HG03135 (cell line): ENCODE data around the gene ZNF580.

Experiments used
- ATAC-seq: cut with Tn5 transposase; IDR thresholded peaks from one replicate; pipeline ENCODE4 v1.9.1; 2021; ENCODE audit warnings: mild to moderate bottlenecking, moderate library complexity; ENCODE audit not compliant: unreplicated experiment

The ZNF580 gene

DNA sequence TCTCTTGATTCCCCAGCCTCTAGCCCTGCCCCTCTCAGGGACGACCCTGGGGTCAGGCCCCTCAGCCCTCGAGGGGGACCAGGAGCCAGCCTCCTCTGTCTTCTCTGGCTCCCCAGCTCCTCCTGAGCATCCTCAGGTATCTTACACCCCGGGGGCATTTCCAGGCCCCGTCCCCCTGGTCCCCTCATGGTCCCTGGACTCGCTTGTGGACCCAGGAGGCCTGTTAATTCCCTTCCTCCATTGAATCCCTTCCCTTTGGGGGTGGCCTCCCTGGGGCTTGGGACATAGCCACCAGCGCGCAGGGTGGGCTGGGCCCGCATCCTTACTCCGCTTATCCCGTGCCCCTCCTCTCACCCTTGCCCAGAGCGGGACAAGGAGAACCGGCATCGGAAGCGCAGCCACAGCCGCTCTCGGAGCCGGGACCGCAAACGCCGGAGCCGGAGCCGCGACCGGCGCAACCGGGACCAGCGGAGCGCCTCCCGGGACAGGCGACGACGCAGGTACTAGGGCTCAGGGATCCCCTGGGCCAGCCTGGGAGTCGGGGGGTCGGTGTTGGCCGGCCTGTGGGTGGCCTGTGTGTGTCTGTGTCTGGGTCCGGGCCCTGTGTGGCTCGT lies 18.2 kb downstream of the ZNF580 start:
- no peak for ATAC-seq

- ATAC-seq = no peak
These were observed 19.0 kb downstream of the ZNF580 start for GRCh38 chr19:55659822-55660221.

DNA sequence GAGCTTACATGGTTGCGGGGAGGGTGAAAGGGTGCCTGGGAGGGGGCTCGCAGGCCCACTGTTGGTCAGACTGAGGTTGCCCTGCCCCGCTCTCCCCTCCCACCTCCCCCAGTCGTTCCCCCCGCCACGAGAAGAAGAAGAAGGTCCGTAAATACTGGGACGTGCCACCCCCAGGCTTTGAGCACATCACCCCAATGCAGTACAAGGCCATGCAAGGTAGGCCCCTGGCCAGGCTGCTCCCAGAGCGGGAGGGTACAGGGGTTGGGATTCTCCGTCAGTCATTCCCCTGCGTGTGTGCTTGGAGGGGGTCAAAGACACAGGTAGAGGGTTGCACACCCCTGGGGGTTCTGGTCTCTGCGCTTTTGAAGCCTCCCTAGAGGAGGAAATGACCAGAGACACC lies 19.6 kb downstream of the ZNF580 start:
- ATAC-seq = no peak

DNA sequence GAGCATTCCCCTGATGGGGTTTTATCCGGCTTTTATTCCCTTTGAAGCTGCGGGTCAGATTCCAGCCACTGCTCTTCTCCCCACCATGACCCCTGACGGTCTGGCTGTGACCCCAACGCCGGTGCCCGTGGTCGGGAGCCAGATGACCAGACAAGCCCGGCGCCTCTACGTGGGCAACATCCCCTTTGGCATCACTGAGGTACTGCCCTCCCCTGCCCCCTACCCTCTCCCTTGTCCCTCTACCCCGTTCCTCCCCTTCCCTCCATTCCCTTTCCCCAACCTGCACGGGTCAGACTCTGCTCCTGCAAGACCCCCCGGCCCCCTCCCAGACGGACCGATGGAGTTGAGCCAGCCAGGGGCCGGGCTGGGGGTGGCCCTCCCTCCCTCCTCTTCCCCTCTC lies 20.2 kb downstream of the ZNF580 start:
- ATAC-seq = no peak

DNA sequence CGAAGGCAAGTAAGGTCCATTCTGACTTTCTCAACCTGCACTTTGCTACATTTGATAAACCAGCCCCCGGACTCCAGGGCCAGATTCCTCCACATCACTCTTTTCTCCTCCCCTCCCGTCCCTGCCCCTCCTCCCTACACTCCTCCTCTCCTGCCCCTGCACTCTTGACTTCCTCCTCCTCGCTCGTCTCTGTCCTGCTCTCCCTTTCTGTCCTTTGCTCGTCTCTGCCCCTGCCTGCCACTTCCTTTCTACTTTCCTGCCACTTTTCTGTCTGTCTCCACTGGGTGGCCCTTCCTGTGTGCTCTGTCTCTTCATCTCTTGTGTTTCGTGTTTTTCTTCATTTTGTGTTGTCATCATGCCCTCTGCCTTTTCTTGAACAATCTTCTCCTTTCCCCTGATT lies 21.0 kb downstream of the ZNF580 start:
- ATAC-seq = no peak

DNA sequence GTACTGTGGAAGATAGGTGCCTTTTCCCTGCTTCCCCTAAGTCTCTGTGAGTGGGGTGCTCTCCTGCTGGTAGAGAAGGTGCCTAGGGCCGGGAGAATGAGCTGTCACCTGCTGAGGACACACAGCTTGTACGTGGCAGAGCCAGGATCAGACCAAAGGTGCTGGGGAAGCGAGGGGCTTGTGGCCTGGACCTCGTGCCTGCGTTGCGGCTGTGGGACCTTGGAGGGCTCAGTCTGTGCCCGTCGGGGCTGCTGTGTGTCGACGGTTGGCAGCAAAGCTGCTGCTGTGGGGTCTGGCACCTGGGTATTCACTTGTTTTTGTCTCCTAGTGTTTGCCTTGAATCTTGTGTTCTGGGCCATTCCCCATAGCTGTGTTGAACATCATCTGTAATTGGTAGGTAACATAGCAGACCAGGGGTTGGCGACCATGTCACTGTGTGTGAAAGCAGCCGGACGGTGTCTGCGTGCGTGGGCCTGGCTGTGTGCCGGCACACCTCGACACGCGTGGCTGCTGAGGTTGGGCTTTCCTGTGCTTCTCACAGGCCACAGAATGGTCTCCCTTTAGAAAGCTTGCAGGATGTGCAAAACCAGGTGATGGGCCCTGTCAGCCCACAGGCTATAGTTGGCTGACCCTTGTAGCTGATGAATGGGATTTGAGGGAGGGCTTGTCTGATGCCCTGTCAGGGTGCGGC lies 23.2 kb downstream of the ZNF580 start:
- ATAC-seq = no peak

GRCh38 chr19:55666343-55667005 lies 25.7 kb downstream of the ZNF580 start:
- ATAC-seq = no peak

DNA sequence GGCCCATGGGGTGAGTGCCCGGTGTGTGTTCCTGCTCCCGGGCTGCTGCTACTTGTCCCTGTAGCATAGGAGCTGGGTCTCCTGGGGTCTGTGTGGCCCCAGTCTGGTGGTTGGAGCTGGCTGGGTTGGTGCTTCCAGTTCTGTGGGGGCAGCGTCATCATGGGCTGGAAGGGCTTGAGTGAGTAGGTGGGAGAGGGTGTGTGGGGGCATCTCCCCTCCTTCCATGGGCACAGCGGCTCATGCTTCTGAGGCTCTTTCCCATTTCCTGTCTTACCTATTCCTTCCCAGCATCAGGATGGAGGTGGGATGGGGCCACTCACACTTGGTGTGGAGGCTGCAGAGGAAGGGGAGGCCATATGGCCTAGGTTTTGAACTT lies 26.2 kb downstream of the ZNF580 start:
- no peak for ATAC-seq

DNA sequence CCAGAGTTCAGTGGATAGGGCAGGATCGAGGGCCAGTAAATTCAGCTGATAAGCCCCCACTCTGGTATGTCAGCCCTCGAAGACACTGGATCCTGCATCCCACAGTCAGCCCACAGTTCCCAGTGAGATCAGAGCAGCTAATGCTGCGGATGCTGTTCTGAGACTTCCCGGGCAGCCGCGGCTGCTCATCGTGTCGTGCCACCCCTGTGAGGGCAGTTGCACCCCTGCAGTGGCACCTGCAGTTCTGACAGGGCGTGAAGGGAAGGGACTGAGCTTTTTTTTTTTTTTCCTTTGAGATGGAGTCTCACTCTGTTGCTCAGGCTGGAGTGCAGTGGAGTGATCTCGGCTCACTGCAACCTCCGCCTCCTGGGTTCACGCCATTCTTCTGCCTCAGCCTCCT lies 26.7 kb downstream of the ZNF580 start:
- ATAC-seq = no peak

- no peak for ATAC-seq
These were observed 27.2 kb downstream of the ZNF580 start for GRCh38 chr19:55667958-55668357.

DNA sequence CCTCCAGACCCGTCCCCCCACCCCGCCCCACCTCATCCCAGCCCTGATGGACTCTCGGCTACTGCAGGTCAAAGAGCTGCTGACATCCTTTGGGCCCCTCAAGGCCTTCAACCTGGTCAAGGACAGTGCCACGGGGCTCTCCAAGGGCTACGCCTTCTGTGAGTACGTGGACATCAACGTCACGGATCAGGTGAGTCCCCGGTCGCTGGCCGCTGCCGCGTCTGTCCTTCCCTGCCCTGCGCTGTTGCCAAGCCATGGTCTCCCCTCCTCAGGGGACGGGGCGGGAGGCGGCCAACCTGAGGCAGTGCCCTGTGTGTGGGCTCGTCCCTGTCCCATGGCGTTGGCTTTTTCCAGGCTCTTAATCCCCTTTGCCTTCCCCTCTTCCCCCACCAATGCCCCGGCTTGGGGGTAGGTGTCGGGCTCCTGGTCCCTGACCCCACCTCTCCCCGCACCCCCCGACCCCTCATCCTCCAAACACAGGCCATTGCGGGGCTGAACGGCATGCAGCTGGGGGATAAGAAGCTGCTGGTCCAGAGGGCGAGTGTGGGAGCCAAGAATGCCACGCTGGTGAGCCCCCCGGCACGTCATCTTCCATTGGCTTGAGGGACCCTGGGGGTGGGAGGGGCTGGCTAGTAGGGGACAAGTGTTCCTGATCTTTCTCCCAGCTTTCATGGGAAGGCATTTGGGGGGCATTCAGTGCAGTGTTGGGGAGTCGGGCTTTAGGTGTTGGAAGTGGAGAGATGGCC lies 28.0 kb downstream of the ZNF580 start:
- no peak for ATAC-seq

DNA sequence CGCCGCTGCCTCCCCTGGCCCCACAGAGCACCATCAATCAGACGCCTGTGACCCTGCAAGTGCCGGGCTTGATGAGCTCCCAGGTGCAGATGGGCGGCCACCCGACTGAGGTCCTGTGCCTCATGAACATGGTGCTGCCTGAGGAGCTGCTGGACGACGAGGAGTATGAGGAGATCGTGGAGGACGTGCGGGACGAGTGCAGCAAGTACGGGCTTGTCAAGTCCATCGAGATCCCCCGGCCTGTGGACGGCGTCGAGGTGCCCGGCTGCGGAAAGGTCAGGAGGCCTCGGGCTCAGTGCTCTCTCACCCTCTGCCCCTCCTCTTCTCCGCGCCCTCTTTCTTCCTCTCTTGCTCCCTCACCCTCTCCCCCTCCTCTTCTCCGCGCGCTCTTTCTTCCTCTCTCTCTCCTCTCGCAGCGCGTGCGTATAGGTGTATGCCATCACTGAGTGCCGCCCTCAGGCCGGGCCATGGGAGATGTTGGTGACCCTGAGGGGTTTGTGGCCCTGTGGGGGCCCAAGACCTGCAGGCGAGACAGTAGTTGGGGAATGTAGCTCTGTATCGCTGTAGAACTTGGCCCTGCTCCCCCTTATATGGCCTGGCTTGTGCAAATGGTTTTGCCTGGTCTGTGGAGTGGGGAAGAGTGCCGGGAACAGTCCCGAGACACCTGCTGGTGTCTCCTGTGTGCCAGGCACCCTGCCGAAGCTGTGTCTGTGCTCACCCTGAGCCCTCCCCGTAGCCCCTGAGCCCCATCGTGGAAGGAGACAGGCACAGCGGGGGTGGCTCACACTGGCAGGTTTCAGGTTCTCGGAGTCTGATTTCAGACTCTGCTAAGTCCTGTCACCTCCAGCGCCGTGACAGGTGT lies 28.8 kb downstream of the ZNF580 start:
- ATAC-seq = no peak

DNA sequence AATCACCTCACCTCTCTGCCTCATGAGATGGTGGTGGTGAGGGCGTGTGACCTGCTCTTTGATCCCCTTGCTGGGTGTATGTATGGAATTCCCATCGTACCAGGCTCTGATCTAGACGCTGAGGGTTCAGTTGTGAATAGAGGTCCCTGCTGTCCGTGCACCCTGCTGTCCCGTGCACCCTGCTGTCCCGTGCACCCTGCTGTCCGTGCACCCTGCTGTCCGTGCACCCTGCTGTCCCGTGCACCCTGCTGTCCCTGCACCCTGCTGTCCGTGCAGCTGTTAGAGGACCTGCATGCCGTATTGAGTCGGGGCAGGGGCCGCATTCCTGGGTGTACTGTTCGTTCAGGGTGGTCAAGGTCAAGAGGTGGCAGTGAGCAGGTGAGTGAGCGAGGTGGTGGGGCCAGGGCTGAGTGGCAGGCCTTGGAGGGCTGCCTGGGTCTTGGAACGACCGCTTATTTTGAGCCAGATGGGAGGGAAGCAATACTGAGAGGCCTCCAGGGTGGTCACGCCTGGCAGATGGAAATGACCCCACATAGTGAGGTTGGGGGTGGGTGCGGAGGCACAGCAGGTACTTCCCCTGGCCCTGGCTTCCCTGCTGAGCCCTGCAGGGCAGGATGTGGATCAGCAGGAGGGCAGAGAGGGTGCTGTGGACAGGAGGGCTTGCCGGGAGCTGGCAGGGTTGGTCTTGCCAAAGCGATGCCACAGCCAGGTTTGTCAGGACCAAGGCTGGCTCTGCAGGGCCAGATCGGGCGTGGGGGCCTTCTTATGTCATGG lies 29.7 kb downstream of the ZNF580 start:
- ATAC-seq = no peak

- ATAC-seq = no peak
These were observed 30.2 kb downstream of the ZNF580 start for GRCh38 chr19:55671054-55671378.

DNA sequence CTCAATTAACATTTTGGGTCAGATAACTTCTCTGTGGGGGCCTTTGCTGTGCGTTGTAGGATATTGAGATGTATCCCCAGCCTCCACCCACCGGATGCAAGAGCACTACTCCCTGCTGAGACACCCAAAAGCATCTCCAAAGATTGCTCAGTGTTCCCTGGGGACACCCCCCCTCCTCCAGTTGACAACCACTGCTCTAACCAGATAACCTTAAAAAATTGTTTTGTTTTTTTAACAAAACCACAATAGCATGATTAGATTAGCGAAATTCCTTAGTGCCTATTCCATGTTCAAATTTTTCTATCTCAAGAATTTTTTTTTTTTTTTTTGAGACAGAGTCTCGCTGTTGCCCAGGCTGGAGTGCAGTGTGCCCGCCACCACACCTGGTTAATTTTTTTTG lies 31.6 kb downstream of the ZNF580 start:
- no peak for ATAC-seq

- no peak for ATAC-seq
These were observed 32.7 kb downstream of the ZNF580 start for GRCh38 chr19:55673465-55673864.

DNA sequence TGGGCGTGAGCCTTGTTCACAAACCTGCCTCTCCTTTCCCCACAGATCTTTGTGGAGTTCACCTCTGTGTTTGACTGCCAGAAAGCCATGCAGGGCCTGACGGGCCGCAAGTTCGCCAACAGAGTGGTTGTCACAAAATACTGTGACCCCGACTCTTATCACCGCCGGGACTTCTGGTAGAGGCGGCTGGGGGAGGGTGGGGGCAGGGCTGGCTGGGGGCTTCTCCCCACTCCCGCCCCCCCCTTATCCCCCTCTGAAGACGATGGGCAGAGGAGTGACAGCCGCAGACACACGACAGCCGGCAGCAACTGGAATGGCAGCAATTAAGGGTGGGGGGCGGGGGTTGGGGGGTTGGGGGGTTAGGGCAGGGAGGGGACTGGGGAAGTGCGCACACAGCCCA lies 33.1 kb downstream of the ZNF580 start:
- ATAC-seq = no peak

DNA sequence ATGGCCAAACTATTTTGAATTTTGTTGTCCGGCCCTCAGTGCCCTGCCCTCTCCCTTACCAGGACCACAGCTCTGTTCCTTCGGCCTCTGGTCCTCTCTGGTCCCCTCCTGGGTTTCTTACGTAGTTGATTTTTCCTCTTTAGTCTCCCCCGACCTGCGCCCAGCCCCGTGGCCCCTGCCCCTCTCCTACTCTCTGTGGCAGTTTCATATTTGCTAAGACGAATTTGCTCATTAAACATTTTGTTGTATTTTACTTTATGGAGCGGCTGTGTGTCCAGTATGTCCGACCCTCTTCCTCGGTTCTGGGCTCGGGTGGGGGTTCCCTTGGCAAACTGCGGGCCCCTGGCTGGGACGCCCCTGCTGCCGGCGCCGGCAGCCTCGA lies 33.6 kb downstream of the ZNF580 start:
- ATAC-seq = no peak

DNA sequence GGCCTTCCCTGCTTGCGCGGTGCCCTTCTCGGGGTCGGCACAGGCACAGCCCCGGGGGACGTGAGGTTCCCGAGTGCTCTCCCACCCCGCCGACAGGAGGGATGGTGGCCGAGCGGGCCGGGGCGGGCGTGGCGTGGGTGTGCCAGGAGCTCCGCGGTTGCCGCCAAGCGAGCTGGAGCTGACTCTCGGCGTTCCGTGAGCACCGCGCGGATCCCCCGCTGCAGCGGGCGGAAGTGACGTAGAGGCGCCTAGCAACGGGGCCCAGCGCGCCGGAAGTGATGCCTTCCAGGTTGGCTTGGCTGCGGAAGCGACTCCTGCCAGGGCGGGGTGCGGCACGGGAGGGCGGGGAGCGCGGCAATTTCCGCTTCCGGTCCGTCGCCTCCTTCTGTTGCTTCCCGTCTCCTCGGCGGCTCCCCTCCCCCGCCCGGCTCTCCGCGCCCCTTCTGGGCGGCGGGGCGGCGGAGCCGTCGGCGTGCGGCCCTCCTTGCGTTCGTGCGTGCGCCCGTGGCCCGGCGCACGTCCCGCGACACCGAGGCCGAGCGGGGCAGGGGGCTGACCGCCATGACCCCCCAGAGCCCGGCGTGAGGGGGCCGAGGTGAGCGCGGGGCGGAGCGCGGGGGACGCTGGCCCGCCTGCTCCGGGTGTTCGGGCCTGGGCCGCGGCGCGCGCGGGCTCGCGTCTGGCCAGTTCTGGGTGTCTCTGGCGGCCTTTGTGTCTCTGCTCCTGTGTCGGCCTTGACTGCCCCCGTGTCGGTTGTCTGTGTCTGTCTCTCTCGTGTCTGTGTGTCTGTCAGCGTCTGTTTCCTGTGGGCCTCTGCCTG lies 34.2 kb downstream of the ZNF580 start, which contains the start of gene EPN1:
TSS of gene EPN1 (plus strand) at position 386 of the 820 bp plus-strand sequence. CDS start 3,402 bp downstream, outside the sequence.
- ATAC-seq = peak; percentile 61
